H1 (cell line): ENCODE data around the gene ZFAND3. TPM values are rescaled to one million over a fixed set of nuclear protein-coding genes. Genes with fewer than 3 reads are reported as not detected.

Experiments used
- EZH2 ChIP-seq: fragments of 200-600 bp; sonication (generic); IDR thresholded peaks from 2 replicates; pipeline ENCODE4 v1.7.1; 2012; ENCODE audit warnings: low read depth, mild to moderate bottlenecking, moderate library complexity, low read length, inconsistent platforms; ENCODE audit not compliant: severe bottlenecking
- GTF2F1 ChIP-seq: IDR thresholded peaks from 2 replicates; pipeline ENCODE4 v1.6.1; 2012; ENCODE audit warnings: low read depth, low read length, improper control_type of control experiment, borderline replicate concordance
- HDAC2 ChIP-seq, 2 experiments: fragments of 300-600 bp in 1 of 2; sonication (generic) in 1 of 2; IDR thresholded peaks; 2 replicates each; pipeline ENCODE4 v1.6.1; 2011 to 2012; ENCODE audit warnings: low read depth in 2 of 2, low read length in 2 of 2, mild to moderate bottlenecking in 2 of 2, moderate library complexity in 2 of 2, borderline replicate concordance in 1 of 2, inconsistent platforms in 1 of 2
- KDM4A ChIP-seq: IDR thresholded peaks from one replicate; pipeline ENCODE4 v1.7.1; 2012; ENCODE audit warnings: low read depth, mild to moderate bottlenecking, moderate library complexity, low read length, inconsistent platforms; ENCODE audit not compliant: severe bottlenecking
- SP1 ChIP-seq: IDR thresholded peaks from 2 replicates; pipeline ENCODE4 v1.6.1; 2011; ENCODE audit warnings: low read depth, low read length
- TEAD4 ChIP-seq: IDR thresholded peaks from 2 replicates; pipeline ENCODE4 v1.6.1; 2012; ENCODE audit warnings: low read depth, low read length, inconsistent platforms, mixed read lengths
- ZNF274 ChIP-seq: IDR thresholded peaks from 2 replicates; pipeline ENCODE4 v1.7.0; 2012; ENCODE audit warnings: low read length, borderline replicate concordance; ENCODE audit errors: extremely low read depth
- polyA plus RNA-seq, 7 experiments: library from polyadenylated mRNA; depleted of rRNA in 3 of 7; stranded (reverse) in 5 of 7; unstranded in 2 of 7; fragments of >200 nt in 5 of 7; fragments of 200-250 nt in 2 of 7; gene quantifications; 1 replicate in 5 of 7; 2 replicates in 1 of 7; 4 replicates in 1 of 7; pipeline versions ENCODE4 v1.2.1 to v1.2.3, GENCODE V29; 2011 to 2013; ENCODE audit warnings: missing spikeins in 2 of 7, mixed read lengths in 2 of 7
- total RNA-seq: library from RNA; stranded (reverse); fragmentation: NEBNext Ultra II Directional; extraction: Animal tissue kit (Norgen Biotek cat#: 25700); gene quantifications from 2 replicates; pipeline ENCODE4 v1.2.1, GENCODE V29; 2021
- TF ChIP-seq, protein P1 (sequence below): fragments of 300-600 bp; sonication (generic); IDR thresholded peaks from 2 replicates; pipeline ENCODE4 v1.7.1; 2012; ENCODE audit warnings: low read length, moderate library complexity, mild to moderate bottlenecking, inconsistent platforms; ENCODE audit not compliant: insufficient replicate concordance

Gene ZFAND3
- total and polyA plus RNA-seq, 2 of the 8 experiments (the other 6 are each of a cell fraction or from before 2014, with no cell fraction given), result 13.0 to 51.3 TPM

DNA sequence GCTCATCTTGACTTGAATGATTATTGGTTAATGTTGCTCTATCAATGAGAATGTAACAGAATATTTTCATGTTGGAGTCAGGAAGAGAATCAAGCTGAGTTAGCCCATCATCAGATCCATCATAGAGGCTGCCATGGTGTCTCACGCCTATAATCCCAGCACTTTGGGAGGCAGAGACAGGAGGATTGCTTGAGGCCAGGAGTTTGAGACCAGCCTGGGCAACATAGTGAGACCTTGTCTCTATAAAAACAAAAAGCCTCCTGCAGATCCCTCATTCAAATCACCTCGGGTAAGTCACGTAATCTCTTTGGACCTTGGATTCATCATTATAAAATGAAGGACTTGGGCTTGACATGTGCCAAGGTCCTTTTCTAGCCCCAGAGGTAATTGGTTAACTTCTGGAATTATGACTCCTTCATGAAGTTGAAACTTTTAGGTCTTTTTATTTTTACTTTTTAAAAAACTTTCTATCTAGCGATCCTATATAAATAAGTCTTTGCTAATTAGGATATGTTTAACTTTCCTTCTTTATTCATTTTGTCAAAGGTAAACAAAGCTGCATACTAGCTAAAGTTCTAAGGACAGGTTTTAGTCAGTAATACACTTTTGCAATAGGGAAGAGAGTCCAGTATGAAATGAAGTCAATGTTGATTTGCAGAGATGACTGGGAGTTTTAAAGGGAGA is 110.9 kb downstream of the ZFAND3 start (continued):
- TF ChIP-seq, protein P1, sequence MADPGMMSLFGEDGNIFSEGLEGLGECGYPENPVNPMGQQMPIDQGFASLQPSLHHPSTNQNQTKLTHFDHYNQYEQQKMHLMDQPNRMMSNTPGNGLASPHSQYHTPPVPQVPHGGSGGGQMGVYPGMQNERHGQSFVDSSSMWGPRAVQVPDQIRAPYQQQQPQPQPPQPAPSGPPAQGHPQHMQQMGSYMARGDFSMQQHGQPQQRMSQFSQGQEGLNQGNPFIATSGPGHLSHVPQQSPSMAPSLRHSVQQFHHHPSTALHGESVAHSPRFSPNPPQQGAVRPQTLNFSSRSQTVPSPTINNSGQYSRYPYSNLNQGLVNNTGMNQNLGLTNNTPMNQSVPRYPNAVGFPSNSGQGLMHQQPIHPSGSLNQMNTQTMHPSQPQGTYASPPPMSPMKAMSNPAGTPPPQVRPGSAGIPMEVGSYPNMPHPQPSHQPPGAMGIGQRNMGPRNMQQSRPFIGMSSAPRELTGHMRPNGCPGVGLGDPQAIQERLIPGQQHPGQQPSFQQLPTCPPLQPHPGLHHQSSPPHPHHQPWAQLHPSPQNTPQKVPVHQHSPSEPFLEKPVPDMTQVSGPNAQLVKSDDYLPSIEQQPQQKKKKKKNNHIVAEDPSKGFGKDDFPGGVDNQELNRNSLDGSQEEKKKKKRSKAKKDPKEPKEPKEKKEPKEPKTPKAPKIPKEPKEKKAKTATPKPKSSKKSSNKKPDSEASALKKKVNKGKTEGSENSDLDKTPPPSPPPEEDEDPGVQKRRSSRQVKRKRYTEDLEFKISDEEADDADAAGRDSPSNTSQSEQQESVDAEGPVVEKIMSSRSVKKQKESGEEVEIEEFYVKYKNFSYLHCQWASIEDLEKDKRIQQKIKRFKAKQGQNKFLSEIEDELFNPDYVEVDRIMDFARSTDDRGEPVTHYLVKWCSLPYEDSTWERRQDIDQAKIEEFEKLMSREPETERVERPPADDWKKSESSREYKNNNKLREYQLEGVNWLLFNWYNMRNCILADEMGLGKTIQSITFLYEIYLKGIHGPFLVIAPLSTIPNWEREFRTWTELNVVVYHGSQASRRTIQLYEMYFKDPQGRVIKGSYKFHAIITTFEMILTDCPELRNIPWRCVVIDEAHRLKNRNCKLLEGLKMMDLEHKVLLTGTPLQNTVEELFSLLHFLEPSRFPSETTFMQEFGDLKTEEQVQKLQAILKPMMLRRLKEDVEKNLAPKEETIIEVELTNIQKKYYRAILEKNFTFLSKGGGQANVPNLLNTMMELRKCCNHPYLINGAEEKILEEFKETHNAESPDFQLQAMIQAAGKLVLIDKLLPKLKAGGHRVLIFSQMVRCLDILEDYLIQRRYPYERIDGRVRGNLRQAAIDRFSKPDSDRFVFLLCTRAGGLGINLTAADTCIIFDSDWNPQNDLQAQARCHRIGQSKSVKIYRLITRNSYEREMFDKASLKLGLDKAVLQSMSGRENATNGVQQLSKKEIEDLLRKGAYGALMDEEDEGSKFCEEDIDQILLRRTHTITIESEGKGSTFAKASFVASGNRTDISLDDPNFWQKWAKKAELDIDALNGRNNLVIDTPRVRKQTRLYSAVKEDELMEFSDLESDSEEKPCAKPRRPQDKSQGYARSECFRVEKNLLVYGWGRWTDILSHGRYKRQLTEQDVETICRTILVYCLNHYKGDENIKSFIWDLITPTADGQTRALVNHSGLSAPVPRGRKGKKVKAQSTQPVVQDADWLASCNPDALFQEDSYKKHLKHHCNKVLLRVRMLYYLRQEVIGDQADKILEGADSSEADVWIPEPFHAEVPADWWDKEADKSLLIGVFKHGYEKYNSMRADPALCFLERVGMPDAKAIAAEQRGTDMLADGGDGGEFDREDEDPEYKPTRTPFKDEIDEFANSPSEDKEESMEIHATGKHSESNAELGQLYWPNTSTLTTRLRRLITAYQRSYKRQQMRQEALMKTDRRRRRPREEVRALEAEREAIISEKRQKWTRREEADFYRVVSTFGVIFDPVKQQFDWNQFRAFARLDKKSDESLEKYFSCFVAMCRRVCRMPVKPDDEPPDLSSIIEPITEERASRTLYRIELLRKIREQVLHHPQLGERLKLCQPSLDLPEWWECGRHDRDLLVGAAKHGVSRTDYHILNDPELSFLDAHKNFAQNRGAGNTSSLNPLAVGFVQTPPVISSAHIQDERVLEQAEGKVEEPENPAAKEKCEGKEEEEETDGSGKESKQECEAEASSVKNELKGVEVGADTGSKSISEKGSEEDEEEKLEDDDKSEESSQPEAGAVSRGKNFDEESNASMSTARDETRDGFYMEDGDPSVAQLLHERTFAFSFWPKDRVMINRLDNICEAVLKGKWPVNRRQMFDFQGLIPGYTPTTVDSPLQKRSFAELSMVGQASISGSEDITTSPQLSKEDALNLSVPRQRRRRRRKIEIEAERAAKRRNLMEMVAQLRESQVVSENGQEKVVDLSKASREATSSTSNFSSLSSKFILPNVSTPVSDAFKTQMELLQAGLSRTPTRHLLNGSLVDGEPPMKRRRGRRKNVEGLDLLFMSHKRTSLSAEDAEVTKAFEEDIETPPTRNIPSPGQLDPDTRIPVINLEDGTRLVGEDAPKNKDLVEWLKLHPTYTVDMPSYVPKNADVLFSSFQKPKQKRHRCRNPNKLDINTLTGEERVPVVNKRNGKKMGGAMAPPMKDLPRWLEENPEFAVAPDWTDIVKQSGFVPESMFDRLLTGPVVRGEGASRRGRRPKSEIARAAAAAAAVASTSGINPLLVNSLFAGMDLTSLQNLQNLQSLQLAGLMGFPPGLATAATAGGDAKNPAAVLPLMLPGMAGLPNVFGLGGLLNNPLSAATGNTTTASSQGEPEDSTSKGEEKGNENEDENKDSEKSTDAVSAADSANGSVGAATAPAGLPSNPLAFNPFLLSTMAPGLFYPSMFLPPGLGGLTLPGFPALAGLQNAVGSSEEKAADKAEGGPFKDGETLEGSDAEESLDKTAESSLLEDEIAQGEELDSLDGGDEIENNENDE, result no peak
- TF ChIP-seq HDAC2 (IDR thresholded peaks at IDR 0.05; ENCODE audit: borderline replicate concordance in 1 of 2, low read depth in 2 of 2, low read length in 2 of 2) (no peak), TEAD4 (no peak), GTF2F1 (no peak), SP1 (no peak), ZNF274 (no peak), KDM4A (no peak), EZH2 (no peak)
- TF ChIP-seq, all 59 proteins: peak for 0
